Nephron (organoid): ENCODE data around the gene ARHGEF40.

Experiments
- H3K27ac Mint-ChIP-seq, 3 experiments: 2 replicates each; pipeline ENCODE4 v1.8.0; 2020; ENCODE audit warnings: mixed read lengths in 3 of 3, mild to moderate bottlenecking in 2 of 3, moderate library complexity in 1 of 3
- H3K27me3 Mint-ChIP-seq: 2 replicates; pipeline ENCODE4 v1.8.0; 2021; ENCODE audit warnings: low read depth, mild to moderate bottlenecking, moderate library complexity, mixed read lengths
- H3K36me3 Mint-ChIP-seq: 2 replicates; pipeline ENCODE4 v1.8.0; 2020; ENCODE audit warnings: low read depth, mixed read lengths
- H3K4me1 Mint-ChIP-seq: 2 replicates; pipeline ENCODE4 v1.8.0; 2020; ENCODE audit warnings: mixed read lengths
- H3K4me3 Mint-ChIP-seq, 3 experiments: 2 replicates each; pipeline ENCODE4 v1.8.0; 2020; ENCODE audit warnings: mild to moderate bottlenecking in 3 of 3, mixed read lengths in 3 of 3, moderate library complexity in 2 of 3
- H3K9me3 Mint-ChIP-seq: 2 replicates; pipeline ENCODE4 v1.8.0; 2020; ENCODE audit warnings: mixed read lengths
- CTCF ChIP-seq, 3 experiments: fragments of 200-600 bp; sonication (generic); IDR thresholded peaks; one replicate each; pipeline ENCODE4 v1.5.0; 2021; ENCODE audit warnings: antibody characterized with exemption in 3 of 3; ENCODE audit not compliant: unreplicated experiment in 3 of 3

Gene ARHGEF40

GRCh38 chr14:21070083-21070609 lies at the start of gene ARHGEF40:
TSS of gene ARHGEF40 (plus strand) at chr14:21070304. CDS start at chr14:21070397, 93 bp downstream.
- Mint-ChIP-seq H3K36me3 (peaks cover 24% of the 10 kb centered on the region), H3K27me3 (peaks cover 5% of the 10 kb centered on the region), H3K4me3 (peak within 1 kb of the TSS; percentile 98 to 100 (median 99)), H3K27ac (peak within 1 kb of the TSS; percentile 99 to 100 (median 99)), H3K4me1 (peaks cover 29% of the 10 kb centered on the region), H3K9me3 (no peaks in the 10 kb centered on the region)
- no peak for TF ChIP-seq CTCF (IDR thresholded peaks at IDR 0.05; ENCODE audit: unreplicated experiment in 3 of 3)

GRCh38 chr14:21020977-21021545 lies 49.0 kb upstream of the ARHGEF40 start:
- no peak for TF ChIP-seq CTCF (IDR thresholded peaks at IDR 0.05; ENCODE audit: unreplicated experiment in 3 of 3)
- peaks cover 45% of the 10 kb centered on the region for H3K36me3 Mint-ChIP-seq
- no peaks in the 10 kb centered on the region for H3K9me3 Mint-ChIP-seq
- peaks cover 3% of the 10 kb centered on the region for H3K27me3 Mint-ChIP-seq
- peak overlapping the region in 2 of 3 experiments; percentile 21 to 60 for H3K4me3 Mint-ChIP-seq
- H3K4me1 Mint-ChIP-seq = peaks cover 26% of the 10 kb centered on the region
- H3K27ac Mint-ChIP-seq = no peak overlapping the region

- H3K27ac Mint-ChIP-seq = peak overlapping the region in 2 of 3 experiments; percentile 12 to 61
- peak overlapping the region; percentile 80 to 94 (median 93) for H3K4me3 Mint-ChIP-seq
- no peaks in the 10 kb centered on the region for H3K9me3 Mint-ChIP-seq
- peaks cover 3% of the 10 kb centered on the region for H3K27me3 Mint-ChIP-seq
- TF ChIP-seq CTCF (IDR thresholded peaks at IDR 0.05; ENCODE audit: unreplicated experiment in 3 of 3) = no peak
- peaks cover 34% of the 10 kb centered on the region for H3K36me3 Mint-ChIP-seq
- H3K4me1 Mint-ChIP-seq = peaks cover 38% of the 10 kb centered on the region
Observed at GRCh38 chr14:21022686-21023085, 47.4 kb upstream of the ARHGEF40 start.

- H3K4me3 Mint-ChIP-seq = peak overlapping the region; percentile 80 to 94 (median 93)
- H3K27ac Mint-ChIP-seq = peak overlapping the region; percentile 27 to 87 (median 56)
- H3K36me3 Mint-ChIP-seq = peaks cover 33% of the 10 kb centered on the region
- H3K27me3 Mint-ChIP-seq = peaks cover 3% of the 10 kb centered on the region
- no peaks in the 10 kb centered on the region for H3K9me3 Mint-ChIP-seq
- peaks cover 38% of the 10 kb centered on the region for H3K4me1 Mint-ChIP-seq
- TF ChIP-seq CTCF (IDR thresholded peaks at IDR 0.05; ENCODE audit: unreplicated experiment in 3 of 3) = no peak
Observed at GRCh38 chr14:21023174-21023573, 46.9 kb upstream of the ARHGEF40 start.

- Mint-ChIP-seq H3K27ac (peak overlapping the region; percentile 27 to 87 (median 56)), H3K27me3 (peaks cover 2% of the 10 kb centered on the region), H3K4me3 (peak overlapping the region; percentile 80 to 94 (median 93)), H3K4me1 (peaks cover 38% of the 10 kb centered on the region), H3K9me3 (no peaks in the 10 kb centered on the region), H3K36me3 (peaks cover 26% of the 10 kb centered on the region)
- TF ChIP-seq CTCF (IDR thresholded peaks at IDR 0.05; ENCODE audit: unreplicated experiment in 3 of 3) = no peak
Observed at GRCh38 chr14:21023817-21024584, 46.1 kb upstream of the ARHGEF40 start.
